ENCODE results near the gene MRPL48. TPM values are rescaled to one million over a fixed set of nuclear protein-coding genes. Genes with fewer than 3 reads are reported as not detected.

Gene MRPL48
- total RNA-seq, 1 donor from 2014 or later: 26.4 TPM

DNA sequence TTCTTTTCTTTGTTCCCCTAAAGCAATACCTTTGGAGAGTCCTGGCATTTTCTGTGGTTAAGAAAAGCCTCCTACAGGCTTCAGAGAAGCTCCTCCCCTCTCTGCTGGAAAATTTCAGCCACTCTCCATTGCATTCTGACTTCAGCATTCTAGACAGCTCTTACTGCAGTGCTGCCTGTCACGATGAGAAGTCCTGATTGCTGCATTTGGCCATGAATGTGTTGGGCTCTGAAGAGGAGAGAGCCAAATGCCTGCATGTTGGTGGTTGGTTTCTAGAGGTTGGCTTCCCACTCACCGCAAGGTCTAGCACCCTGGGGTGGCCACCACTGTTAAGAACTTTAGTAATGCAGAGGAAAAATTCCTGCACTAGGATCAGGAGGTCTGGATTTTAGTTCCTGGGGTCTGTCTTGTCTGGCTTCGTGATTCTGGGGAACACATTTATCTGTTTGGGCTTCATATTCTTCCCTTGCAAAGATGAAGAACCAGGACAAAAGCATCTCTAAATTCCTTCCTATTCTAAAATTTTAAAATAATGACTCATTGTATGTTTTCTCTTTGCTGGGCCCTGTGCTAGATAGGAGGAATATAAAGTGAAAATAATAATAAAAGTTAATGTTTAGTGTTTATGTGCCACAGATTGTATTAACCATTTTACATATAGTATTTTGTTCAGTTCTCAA lies 50.9 kb downstream of the MRPL48 start:
- no peak for DNase-seq (ENCODE audit: extremely low spot score, unreplicated experiment)

GRCh38 chr11:73839123-73839457 lies 51.4 kb downstream of the MRPL48 start:
- Mint-ChIP-seq H3K27me3 (ENCODE audit: unreplicated experiment) (no peaks in the 10 kb centered on the region), H3K27ac (ENCODE audit: unreplicated experiment) (peak overlapping the region; percentile 50), H3K9me3 (ENCODE audit: unreplicated experiment) (no peaks in the 10 kb centered on the region), H3K4me1 (ENCODE audit: unreplicated experiment) (peaks cover 13% of the 10 kb centered on the region), H3K36me3 (ENCODE audit: unreplicated experiment) (peaks cover 9% of the 10 kb centered on the region), H3K4me3 (ENCODE audit: unreplicated experiment) (no peak overlapping the region)
- no peak for TF ChIP-seq CTCF (IDR thresholded peaks at IDR 0.05)
- DNase-seq (ENCODE audit: extremely low spot score, unreplicated experiment): no peak

More for the DNA sequence above, 50.9 kb downstream of the MRPL48 start:
- no peak overlapping the region for H3K4me3 Mint-ChIP-seq (ENCODE audit: unreplicated experiment)
- no peaks in the 10 kb centered on the region for H3K27me3 Mint-ChIP-seq (ENCODE audit: unreplicated experiment)
- peak overlapping the region; percentile 50 for H3K27ac Mint-ChIP-seq (ENCODE audit: unreplicated experiment)
- no peaks in the 10 kb centered on the region for H3K9me3 Mint-ChIP-seq (ENCODE audit: unreplicated experiment)
- peaks cover 13% of the 10 kb centered on the region for H3K4me1 Mint-ChIP-seq (ENCODE audit: unreplicated experiment)
- peaks cover 11% of the 10 kb centered on the region for H3K36me3 Mint-ChIP-seq (ENCODE audit: unreplicated experiment)
- no peak for TF ChIP-seq CTCF (IDR thresholded peaks at IDR 0.05)

GRCh38 chr11:73851046-73851764 lies 63.5 kb downstream of the MRPL48 start:
- H3K9me3 Mint-ChIP-seq (ENCODE audit: unreplicated experiment): no peaks in the 10 kb centered on the region
- no peaks in the 10 kb centered on the region for H3K27me3 Mint-ChIP-seq (ENCODE audit: unreplicated experiment)
- no peaks in the 10 kb centered on the region for H3K4me1 Mint-ChIP-seq (ENCODE audit: unreplicated experiment)
- H3K4me3 Mint-ChIP-seq (ENCODE audit: unreplicated experiment): no peak overlapping the region
- no peak for TF ChIP-seq CTCF (IDR thresholded peaks at IDR 0.05)
- no peak for DNase-seq (ENCODE audit: extremely low spot score, unreplicated experiment)
- H3K27ac Mint-ChIP-seq (ENCODE audit: unreplicated experiment): no peak overlapping the region
- H3K36me3 Mint-ChIP-seq (ENCODE audit: unreplicated experiment): peaks cover 20% of the 10 kb centered on the region

- no peak overlapping the region for H3K27ac Mint-ChIP-seq (ENCODE audit: unreplicated experiment)
- DNase-seq (ENCODE audit: extremely low spot score, unreplicated experiment): no peak
- H3K36me3 Mint-ChIP-seq (ENCODE audit: unreplicated experiment): peaks cover 15% of the 10 kb centered on the region
- no peaks in the 10 kb centered on the region for H3K27me3 Mint-ChIP-seq (ENCODE audit: unreplicated experiment)
- H3K4me1 Mint-ChIP-seq (ENCODE audit: unreplicated experiment): no peaks in the 10 kb centered on the region
- no peak for TF ChIP-seq CTCF (IDR thresholded peaks at IDR 0.05)
- H3K9me3 Mint-ChIP-seq (ENCODE audit: unreplicated experiment): no peaks in the 10 kb centered on the region
- H3K4me3 Mint-ChIP-seq (ENCODE audit: unreplicated experiment): no peak overlapping the region
Measured at GRCh38 chr11:73852049-73852448, 64.4 kb downstream of the MRPL48 start.

DNA sequence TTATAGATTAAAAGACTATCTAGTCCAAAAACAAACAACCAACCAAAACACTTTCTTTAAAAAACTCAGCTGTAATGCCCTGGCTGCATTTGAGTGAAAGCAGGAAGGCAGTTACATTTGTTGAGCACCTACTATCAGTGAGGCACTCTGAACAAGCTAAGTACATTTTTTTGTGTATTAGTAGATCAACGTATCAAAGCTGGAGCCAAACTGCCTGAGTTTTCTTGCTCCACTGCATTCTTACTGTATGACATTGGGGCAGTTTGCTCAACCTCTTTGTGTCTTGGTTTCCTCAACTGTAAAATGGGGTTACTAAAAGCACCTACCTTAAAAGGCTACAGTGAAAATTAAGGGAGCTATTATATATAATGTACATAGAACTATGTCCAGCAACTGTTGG lies 67.0 kb downstream of the MRPL48 start:
- no peak for DNase-seq (ENCODE audit: extremely low spot score, unreplicated experiment)
- Mint-ChIP-seq H3K4me1 (ENCODE audit: unreplicated experiment) (no peaks in the 10 kb centered on the region), H3K36me3 (ENCODE audit: unreplicated experiment) (peaks cover 11% of the 10 kb centered on the region), H3K9me3 (ENCODE audit: unreplicated experiment) (no peaks in the 10 kb centered on the region), H3K27ac (ENCODE audit: unreplicated experiment) (no peak overlapping the region), H3K4me3 (ENCODE audit: unreplicated experiment) (no peak overlapping the region), H3K27me3 (ENCODE audit: unreplicated experiment) (no peaks in the 10 kb centered on the region)
- TF ChIP-seq CTCF (IDR thresholded peaks at IDR 0.05): no peak

Data from osteocyte (in vitro differentiated cells).